Measurements from ENCODE around the gene CCDC187.

GRCh38 chr9:136252846-136253245 lies 51.0 kb downstream of the CCDC187 start:
- TF ChIP-seq ZC3H4 (CRISPR knock-in tag; IDR thresholded peaks at IDR 0.05; ENCODE audit: borderline replicate concordance), result no peak
- TF ChIP-seq POLR2A (IDR thresholded peaks at IDR 0.05; ENCODE audit: insufficient read depth in 1 of 2, low read depth in 2 of 2, low read length in 2 of 2), result no peak
- TF ChIP-seq KLF15 (CRISPR knock-in tag; IDR thresholded peaks at IDR 0.05; ENCODE audit: borderline replicate concordance), result no peak
- no peak for TF ChIP-seq ZBTB7A (CRISPR knock-in tag; IDR thresholded peaks at IDR 0.05)
- TF ChIP-seq PHF21A (CRISPR knock-in tag; IDR thresholded peaks at IDR 0.05), result no peak
- no peak for TF ChIP-seq ZSCAN21 (CRISPR knock-in tag; IDR thresholded peaks at IDR 0.05; ENCODE audit: borderline replicate concordance)
- TF ChIP-seq, protein P1, sequence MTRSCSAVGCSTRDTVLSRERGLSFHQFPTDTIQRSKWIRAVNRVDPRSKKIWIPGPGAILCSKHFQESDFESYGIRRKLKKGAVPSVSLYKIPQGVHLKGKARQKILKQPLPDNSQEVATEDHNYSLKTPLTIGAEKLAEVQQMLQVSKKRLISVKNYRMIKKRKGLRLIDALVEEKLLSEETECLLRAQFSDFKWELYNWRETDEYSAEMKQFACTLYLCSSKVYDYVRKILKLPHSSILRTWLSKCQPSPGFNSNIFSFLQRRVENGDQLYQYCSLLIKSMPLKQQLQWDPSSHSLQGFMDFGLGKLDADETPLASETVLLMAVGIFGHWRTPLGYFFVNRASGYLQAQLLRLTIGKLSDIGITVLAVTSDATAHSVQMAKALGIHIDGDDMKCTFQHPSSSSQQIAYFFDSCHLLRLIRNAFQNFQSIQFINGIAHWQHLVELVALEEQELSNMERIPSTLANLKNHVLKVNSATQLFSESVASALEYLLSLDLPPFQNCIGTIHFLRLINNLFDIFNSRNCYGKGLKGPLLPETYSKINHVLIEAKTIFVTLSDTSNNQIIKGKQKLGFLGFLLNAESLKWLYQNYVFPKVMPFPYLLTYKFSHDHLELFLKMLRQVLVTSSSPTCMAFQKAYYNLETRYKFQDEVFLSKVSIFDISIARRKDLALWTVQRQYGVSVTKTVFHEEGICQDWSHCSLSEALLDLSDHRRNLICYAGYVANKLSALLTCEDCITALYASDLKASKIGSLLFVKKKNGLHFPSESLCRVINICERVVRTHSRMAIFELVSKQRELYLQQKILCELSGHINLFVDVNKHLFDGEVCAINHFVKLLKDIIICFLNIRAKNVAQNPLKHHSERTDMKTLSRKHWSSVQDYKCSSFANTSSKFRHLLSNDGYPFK (CRISPR knock-in tag; IDR thresholded peaks at IDR 0.05; ENCODE audit: borderline replicate concordance), result no peak
- TF ChIP-seq TCF7 (IDR thresholded peaks at IDR 0.05; ENCODE audit: low read depth), result no peak
- TF ChIP-seq, protein P2, sequence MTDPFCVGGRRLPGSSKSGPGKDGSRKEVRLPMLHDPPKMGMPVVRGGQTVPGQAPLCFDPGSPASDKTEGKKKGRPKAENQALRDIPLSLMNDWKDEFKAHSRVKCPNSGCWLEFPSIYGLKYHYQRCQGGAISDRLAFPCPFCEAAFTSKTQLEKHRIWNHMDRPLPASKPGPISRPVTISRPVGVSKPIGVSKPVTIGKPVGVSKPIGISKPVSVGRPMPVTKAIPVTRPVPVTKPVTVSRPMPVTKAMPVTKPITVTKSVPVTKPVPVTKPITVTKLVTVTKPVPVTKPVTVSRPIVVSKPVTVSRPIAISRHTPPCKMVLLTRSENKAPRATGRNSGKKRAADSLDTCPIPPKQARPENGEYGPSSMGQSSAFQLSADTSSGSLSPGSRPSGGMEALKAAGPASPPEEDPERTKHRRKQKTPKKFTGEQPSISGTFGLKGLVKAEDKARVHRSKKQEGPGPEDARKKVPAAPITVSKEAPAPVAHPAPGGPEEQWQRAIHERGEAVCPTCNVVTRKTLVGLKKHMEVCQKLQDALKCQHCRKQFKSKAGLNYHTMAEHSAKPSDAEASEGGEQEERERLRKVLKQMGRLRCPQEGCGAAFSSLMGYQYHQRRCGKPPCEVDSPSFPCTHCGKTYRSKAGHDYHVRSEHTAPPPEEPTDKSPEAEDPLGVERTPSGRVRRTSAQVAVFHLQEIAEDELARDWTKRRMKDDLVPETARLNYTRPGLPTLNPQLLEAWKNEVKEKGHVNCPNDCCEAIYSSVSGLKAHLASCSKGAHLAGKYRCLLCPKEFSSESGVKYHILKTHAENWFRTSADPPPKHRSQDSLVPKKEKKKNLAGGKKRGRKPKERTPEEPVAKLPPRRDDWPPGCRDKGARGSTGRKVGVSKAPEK (CRISPR knock-in tag; IDR thresholded peaks at IDR 0.05; ENCODE audit: borderline replicate concordance), result no peak
- no peak for TF ChIP-seq TAF1 (CRISPR knock-in tag; IDR thresholded peaks at IDR 0.05)
- no peak for TF ChIP-seq IRF9 (CRISPR knock-in tag; IDR thresholded peaks at IDR 0.05; ENCODE audit: borderline replicate concordance)
- TF ChIP-seq, protein P3, sequence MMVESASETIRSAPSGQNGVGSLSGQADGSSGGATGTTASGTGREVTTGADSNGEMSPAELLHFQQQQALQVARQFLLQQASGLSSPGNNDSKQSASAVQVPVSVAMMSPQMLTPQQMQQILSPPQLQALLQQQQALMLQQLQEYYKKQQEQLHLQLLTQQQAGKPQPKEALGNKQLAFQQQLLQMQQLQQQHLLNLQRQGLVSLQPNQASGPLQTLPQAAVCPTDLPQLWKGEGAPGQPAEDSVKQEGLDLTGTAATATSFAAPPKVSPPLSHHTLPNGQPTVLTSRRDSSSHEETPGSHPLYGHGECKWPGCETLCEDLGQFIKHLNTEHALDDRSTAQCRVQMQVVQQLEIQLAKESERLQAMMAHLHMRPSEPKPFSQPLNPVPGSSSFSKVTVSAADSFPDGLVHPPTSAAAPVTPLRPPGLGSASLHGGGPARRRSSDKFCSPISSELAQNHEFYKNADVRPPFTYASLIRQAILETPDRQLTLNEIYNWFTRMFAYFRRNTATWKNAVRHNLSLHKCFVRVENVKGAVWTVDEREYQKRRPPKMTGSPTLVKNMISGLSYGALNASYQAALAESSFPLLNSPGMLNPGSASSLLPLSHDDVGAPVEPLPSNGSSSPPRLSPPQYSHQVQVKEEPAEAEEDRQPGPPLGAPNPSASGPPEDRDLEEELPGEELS (CRISPR knock-in tag; IDR thresholded peaks at IDR 0.05), result no peak
- no peak for TF ChIP-seq ZZZ3 (CRISPR knock-in tag; IDR thresholded peaks at IDR 0.05; ENCODE audit: borderline replicate concordance)
- TF ChIP-seq NFE2 (CRISPR knock-in tag; IDR thresholded peaks at IDR 0.05), result no peak
